K562 treated with DMSO at 1 percent for 4 hours (cell line): Measurements from ENCODE around the gene WNT16. TPM values are rescaled to one million over a fixed set of nuclear protein-coding genes. Genes with fewer than 3 reads are reported as not detected.

Experiments used
- total RNA-seq: library from RNA; unstranded; fragments of 300-600 nt; gene quantifications from 2 replicates; pipeline ENCODE4 v1.2.3, GENCODE V29; 2022; ENCODE audit not compliant: insufficient read depth

Gene WNT16
- not detected in 2 replicates for total RNA-seq

GRCh38 chr7:121328508-121329190 lies at the start of gene WNT16:
Gene WNT16 (plus strand): TSS chr7:121329000. CDS start chr7:121329293, 293 bp downstream.

Other genes starting within 250 kb of the WNT16 start
- gene FAM3C, start 67.3 kb downstream of the WNT16 start, total RNA-seq, result 24.4 and 27.0 TPM in 2 replicates